ENCODE measurements around the gene TMEM131L. TPM values are rescaled to one million over a fixed set of nuclear protein-coding genes. Genes with fewer than 3 reads are reported as not detected.
"Not testable (repeated sequence)": the region's sequence is repeated elsewhere in the genome, so short reads cannot be mapped to it uniquely, and the experiment has no call there.

Gene TMEM131L
- total and polyA plus RNA-seq, 5 experiments from 2014 or later, result 13.8 to 72.6 (median 32.9) TPM

- H3K4me1 Mint-ChIP-seq, result peaks cover 38 to 80% (median 71%) of the 10 kb centered on the region in 4 donors
- ATAC-seq, result no peak
- no peaks in the 10 kb centered on the region for H3K9me3 Mint-ChIP-seq
- POLR2A ChIA-PET, result interaction anchor here (0.6 to 6.9 kb wide), 10 partner anchors 10 to 105 kb away, joined by 4 to 93 read pairs (median 15); no protein-coding TSS in a partner anchor
- H3K36me3 Mint-ChIP-seq, result peaks cover 5 to 35% (median 6%) of the 10 kb centered on the region in 3 donors
- peak overlapping the region; percentile 92 to 99 (median 98) for H3K27ac Mint-ChIP-seq
- H3K4me3 Mint-ChIP-seq, result peak overlapping the region; percentile 93 to 98 (median 97)
- no peaks in the 10 kb centered on the region for H3K27me3 Mint-ChIP-seq
- DNase-seq, result no peak
These were observed 2.9 kb downstream of the TMEM131L start for GRCh38 chr4:153469031-153469430.

GRCh38 chr4:153471071-153471697 lies 5.0 kb downstream of the TMEM131L start:
- POLR2A ChIA-PET, result interaction anchor here (2.8 to 6.9 kb wide), 5 partner anchors 11 to 61 kb away, joined by 6 to 93 read pairs (median 65); no protein-coding TSS in a partner anchor
- Mint-ChIP-seq H3K36me3 (peaks cover 8 to 55% (median 15%) of the 10 kb centered on the region in 3 donors), H3K27ac (peak overlapping the region; percentile 92 to 99 (median 98)), H3K4me1 (peaks cover 41 to 83% (median 71%) of the 10 kb centered on the region in 4 donors), H3K4me3 (peak overlapping the region; percentile 93 to 98 (median 97))
- DNase-seq, H3K9me3 Mint-ChIP-seq, H3K27me3 Mint-ChIP-seq: not testable (repeated sequence)
- peak; percentile 3 to 4 for ATAC-seq

GRCh38 chr4:153471698-153472093 lies 5.5 kb downstream of the TMEM131L start:
- DNase-seq, result peak in 4 of 10 donors; percentile 25 to 69 (median 48)
- peak overlapping the region; percentile 92 to 99 (median 98) for H3K27ac Mint-ChIP-seq
- H3K9me3 Mint-ChIP-seq, result no peaks in the 10 kb centered on the region
- POLR2A ChIA-PET, result interaction anchor here (2.8 to 6.9 kb wide), 4 partner anchors 10 to 60 kb away, joined by 6 to 93 read pairs (median 50); no protein-coding TSS in a partner anchor
- peak; percentile 50 to 65 for ATAC-seq
- H3K4me1 Mint-ChIP-seq, result peaks cover 41 to 86% (median 75%) of the 10 kb centered on the region in 4 donors
- peaks cover 8 to 60% (median 15%) of the 10 kb centered on the region in 3 donors for H3K36me3 Mint-ChIP-seq
- H3K27me3 Mint-ChIP-seq, result no peaks in the 10 kb centered on the region
- peak overlapping the region; percentile 93 to 98 (median 97) for H3K4me3 Mint-ChIP-seq

DNA sequence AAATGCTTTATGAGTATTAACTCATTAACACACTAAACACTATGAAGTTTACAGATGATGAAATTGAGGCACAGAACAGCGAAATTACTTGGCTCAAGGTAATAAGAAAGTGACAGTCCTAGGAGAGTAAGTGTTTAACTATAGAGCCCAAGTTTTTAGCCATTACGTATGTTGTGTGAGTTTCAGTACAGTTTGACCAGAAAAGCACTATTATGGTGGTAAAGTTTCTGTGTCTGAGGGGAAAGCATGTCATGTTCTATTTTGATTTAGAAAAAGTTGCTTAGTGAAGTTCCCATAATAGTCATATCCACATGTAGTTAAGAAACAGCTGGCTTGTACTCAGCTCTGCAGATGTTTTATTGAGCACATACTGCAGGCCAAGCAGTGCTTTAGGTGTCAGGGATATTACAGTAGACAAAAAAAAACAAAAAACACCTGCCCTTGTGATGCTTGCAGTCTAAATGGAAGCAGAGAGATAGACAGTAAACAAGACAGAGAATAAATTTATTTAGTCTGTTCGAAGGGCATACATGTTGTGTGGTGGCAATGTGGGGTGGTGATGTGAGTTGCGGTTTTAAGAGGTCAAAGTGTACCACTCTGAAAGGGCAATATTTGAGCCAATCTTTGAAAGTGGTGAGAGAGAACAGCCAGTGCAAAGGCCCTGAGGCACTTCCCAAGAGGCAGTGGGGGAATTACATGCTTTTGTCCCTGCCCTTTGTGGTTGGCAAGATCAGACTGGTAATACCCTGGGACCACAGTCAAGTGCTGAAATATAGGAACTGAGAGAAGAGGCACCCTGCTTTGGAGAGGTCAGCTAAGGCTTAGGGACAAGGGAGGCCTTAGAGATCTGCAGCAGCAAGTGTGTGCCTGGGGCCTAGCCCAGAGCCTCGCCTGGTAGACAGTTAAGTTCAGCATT lies 6.2 kb downstream of the TMEM131L start:
- peaks cover 8 to 67% (median 17%) of the 10 kb centered on the region in 3 donors for H3K36me3 Mint-ChIP-seq
- peaks cover 48 to 92% (median 79%) of the 10 kb centered on the region in 4 donors for H3K4me1 Mint-ChIP-seq
- DNase-seq (no peak), ATAC-seq (no peak)
- no peaks in the 10 kb centered on the region for H3K27me3 Mint-ChIP-seq
- POLR2A ChIA-PET, result interaction anchor here (0.8 to 2.6 kb wide), 7 partner anchors 9 to 26 kb away, joined by 3 to 14 read pairs (median 6); no protein-coding TSS in a partner anchor
- H3K27ac Mint-ChIP-seq, result peak overlapping the region; percentile 92 to 99 (median 98)
- peak overlapping the region; percentile 93 to 98 (median 97) for H3K4me3 Mint-ChIP-seq
- no peaks in the 10 kb centered on the region for H3K9me3 Mint-ChIP-seq

- Mint-ChIP-seq H3K4me1 (peaks cover 50 to 92% (median 90%) of the 10 kb centered on the region in 4 donors), H3K27me3 (no peaks in the 10 kb centered on the region), H3K27ac (peak overlapping the region; percentile 92 to 99 (median 98)), H3K9me3 (no peaks in the 10 kb centered on the region), H3K36me3 (peaks cover 8 to 77% (median 15%) of the 10 kb centered on the region in 3 donors), H3K4me3 (peak overlapping the region in 8 of 10 donors; percentile 12 to 98 (median 40))
- ATAC-seq, result no peak
- no peak for DNase-seq
- POLR2A ChIA-PET, result interaction anchor here (0.5 to 2.6 kb wide), 3 partner anchors 12 to 33 kb away, joined by 3 to 14 read pairs (median 6); no protein-coding TSS in a partner anchor
These were observed 8.1 kb downstream of the TMEM131L start for GRCh38 chr4:153474251-153474650.

DNA sequence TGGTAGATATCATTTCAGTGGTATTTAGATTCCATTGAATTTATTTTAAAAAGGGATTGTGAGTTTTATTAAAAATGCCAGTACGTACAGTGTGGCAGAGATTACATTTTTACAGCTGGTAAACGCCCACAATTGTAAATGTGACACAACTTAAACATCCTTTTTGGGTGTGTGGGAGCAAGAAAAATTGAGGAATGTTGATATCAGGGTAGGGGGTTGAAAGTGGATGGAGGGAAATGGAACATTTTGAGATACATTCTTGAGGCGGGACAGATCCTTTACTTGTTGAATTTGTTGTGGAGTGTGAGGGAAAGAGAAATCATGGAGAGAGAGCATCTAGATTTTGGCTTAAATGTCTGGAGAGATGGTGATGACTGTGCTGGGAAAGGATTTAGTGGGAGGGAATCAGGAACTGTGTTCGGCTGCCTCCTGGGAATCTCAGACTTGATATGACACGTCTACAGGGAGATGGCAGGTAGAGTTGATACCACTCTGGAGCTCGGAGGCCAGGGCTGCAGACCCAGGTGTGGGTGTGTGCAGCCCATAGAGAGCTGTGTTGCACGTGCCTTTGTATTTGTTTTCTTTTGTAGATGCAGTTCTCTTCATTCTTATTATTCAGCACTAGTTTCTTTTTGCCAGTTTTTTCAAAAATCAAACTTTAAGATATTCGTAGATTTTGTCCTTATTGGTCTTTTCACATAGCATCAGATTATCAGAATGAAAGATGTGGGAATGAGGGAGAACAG lies 10.8 kb downstream of the TMEM131L start:
- no peak for DNase-seq
- POLR2A ChIA-PET, result interaction anchor here (0.8 to 1.9 kb wide), 4 partner anchors 9 to 16 kb away, joined by 3 to 10 read pairs (median 4); no protein-coding TSS in a partner anchor
- H3K36me3 Mint-ChIP-seq, result peaks cover 8 to 81% (median 14%) of the 10 kb centered on the region in 3 donors
- H3K4me3 Mint-ChIP-seq, result peak overlapping the region in 8 of 10 donors; percentile 13 to 58 (median 42)
- ATAC-seq, result no peak
- no peaks in the 10 kb centered on the region for H3K27me3 Mint-ChIP-seq
- H3K4me1 Mint-ChIP-seq, result peaks cover 43 to 88% (median 83%) of the 10 kb centered on the region in 4 donors
- no peaks in the 10 kb centered on the region for H3K9me3 Mint-ChIP-seq
- peak overlapping the region; percentile 9 to 94 (median 68) for H3K27ac Mint-ChIP-seq

- ATAC-seq (no peak), DNase-seq (no peak)
- Mint-ChIP-seq H3K9me3 (no peaks in the 10 kb centered on the region), H3K4me1 (peaks cover 40 to 85% (median 80%) of the 10 kb centered on the region in 4 donors), H3K4me3 (peak overlapping the region in 5 of 10 donors; percentile 5 to 55 (median 39)), H3K27me3 (no peaks in the 10 kb centered on the region), H3K27ac (peak overlapping the region; percentile 40 to 92 (median 76)), H3K36me3 (peaks cover 3 to 75% (median 14%) of the 10 kb centered on the region in 3 donors)
- POLR2A ChIA-PET, result interaction anchor here (0.5 to 1.9 kb wide), 4 partner anchors 8 to 12 kb away, joined by 4 to 10 read pairs (median 4); no protein-coding TSS in a partner anchor
These were observed 12.9 kb downstream of the TMEM131L start for GRCh38 chr4:153479101-153479500.

DNA sequence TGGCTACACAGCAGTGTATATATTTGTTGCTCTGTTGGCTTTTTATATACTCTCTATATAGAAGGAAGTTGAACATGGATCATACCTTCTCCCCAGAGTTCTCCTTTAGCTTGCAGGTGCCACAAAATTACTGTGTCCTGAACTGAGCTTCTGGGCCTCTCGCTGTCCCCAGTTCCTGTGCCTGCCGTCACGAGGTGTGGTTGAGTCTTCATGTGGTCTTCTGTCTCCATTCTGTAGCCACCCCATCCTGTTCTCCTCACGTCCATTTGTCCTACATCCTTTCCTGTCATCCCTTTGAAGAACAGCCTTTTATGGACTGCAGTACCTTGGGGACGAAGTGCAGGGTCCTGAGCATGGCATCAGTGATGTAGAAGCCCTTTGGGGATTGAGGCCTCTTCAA lies 14.5 kb downstream of the TMEM131L start:
- DNase-seq, result no peak
- H3K9me3 Mint-ChIP-seq, result no peaks in the 10 kb centered on the region
- H3K27ac Mint-ChIP-seq, result peak overlapping the region; percentile 66 to 96 (median 86)
- H3K27me3 Mint-ChIP-seq, result no peaks in the 10 kb centered on the region
- POLR2A ChIA-PET, result interaction anchor here (1.0 to 4.7 kb wide), 5 partner anchors 8 to 18 kb away, joined by 3 to 27 read pairs (median 4); no protein-coding TSS in a partner anchor
- ATAC-seq, result peak; percentile 38 to 58
- H3K4me3 Mint-ChIP-seq, result peak overlapping the region; percentile 6 to 80 (median 58)
- H3K4me1 Mint-ChIP-seq, result peaks cover 37 to 78% (median 75%) of the 10 kb centered on the region in 4 donors
- H3K36me3 Mint-ChIP-seq, result peaks cover 0 to 62% (median 5%) of the 10 kb centered on the region in 3 donors

DNA sequence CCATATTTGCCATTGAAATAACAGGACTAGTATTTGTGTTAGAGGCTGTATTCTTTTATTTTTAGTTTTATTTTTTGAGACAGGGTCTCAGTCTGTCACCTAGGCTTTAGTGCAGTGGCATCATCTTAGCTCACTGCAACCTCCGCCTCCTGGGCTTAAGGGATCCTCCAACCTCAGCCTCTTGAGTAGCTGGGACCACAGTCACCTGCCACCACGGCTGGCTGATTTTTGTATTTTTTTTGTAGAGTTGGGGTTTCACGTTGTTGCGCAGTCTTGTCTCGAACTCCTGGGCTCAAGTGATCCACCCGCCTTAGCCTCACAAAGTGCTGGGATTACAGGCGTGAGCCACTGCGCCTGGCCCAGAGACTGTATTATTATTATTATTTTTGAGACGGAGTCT lies 15.3 kb downstream of the TMEM131L start:
- H3K4me1 Mint-ChIP-seq, result peaks cover 41 to 84% (median 80%) of the 10 kb centered on the region in 4 donors
- ATAC-seq, result no peak
- no peaks in the 10 kb centered on the region for H3K27me3 Mint-ChIP-seq
- POLR2A ChIA-PET, result interaction anchor here (1.0 to 4.7 kb wide), 4 partner anchors 9 to 17 kb away, joined by 3 to 27 read pairs (median 15); no protein-coding TSS in a partner anchor
- DNase-seq, result no peak
- peaks cover 0 to 55% (median 5%) of the 10 kb centered on the region in 3 donors for H3K36me3 Mint-ChIP-seq
- H3K9me3 Mint-ChIP-seq, result no peaks in the 10 kb centered on the region
- peak overlapping the region in 4 of 10 donors; percentile 48 to 80 (median 58) for H3K4me3 Mint-ChIP-seq
- peak overlapping the region in 9 of 10 donors; percentile 66 to 96 (median 90) for H3K27ac Mint-ChIP-seq

DNA sequence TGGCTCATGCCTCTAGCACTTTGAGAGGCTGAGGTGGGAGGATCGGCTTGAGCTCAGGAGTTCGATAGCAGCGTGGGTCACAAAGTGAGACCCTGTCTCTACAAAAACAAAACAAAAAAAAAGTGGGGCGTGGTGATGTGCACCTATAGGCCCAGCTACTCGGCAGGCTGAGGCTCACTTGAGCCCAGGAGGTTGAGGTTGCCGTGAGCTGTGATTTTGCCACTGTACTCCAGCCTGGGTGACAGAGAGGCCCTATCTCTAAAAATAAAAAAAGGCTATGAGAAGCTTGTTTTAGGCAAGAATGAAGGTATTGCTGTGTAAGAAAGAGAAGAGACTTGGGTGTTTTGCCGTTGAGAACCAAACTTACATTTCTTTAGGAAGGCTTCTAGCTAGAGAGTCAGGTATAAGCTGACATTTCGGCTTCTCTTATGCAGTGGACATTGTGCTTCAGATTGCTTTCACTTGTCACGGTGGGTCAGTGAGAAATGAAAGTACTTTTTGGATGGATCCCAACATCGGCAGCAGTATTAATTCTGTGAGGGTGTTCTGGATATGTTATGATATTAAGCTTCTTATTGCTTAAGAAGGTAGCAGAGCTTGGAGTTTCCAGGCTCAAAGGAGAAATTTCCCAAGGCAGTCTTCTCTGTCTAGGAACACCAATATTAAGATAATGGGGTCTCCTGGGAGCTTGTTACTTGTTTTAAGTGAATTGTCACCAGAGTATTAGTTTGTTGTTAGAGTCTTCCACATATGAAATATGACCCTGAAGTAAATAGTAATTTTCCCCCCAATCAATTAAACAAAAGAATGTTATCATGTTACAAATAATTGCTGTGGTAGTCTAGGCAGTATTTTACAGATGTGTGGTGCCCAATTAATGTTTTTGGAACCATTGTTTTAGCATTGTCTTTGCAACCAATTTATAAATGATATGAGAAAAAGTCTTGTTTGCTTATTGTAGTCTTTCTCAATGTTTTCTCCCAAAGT lies 17.6 kb downstream of the TMEM131L start:
- no peak for DNase-seq

More for the DNA sequence above, 17.6 kb downstream of the TMEM131L start:
- Mint-ChIP-seq H3K27me3 (no peaks in the 10 kb centered on the region), H3K4me3 (peak overlapping the region in 9 of 10 donors; percentile 39 to 77 (median 68)), H3K9me3 (no peaks in the 10 kb centered on the region), H3K4me1 (peaks cover 50 to 86% (median 80%) of the 10 kb centered on the region in 4 donors), H3K27ac (peak overlapping the region; percentile 39 to 93 (median 87)), H3K36me3 (peaks cover 0 to 39% (median 3%) of the 10 kb centered on the region in 3 donors)
- POLR2A ChIA-PET, result interaction anchor here (0.7 to 4.7 kb wide), 6 partner anchors 11 to 18 kb away, joined by 4 to 27 read pairs (median 8); partner anchors contain the start of gene TMEM131L
- no peak for ATAC-seq
